ENCODE results near the gene CDH1. TPM values are rescaled to one million over a fixed set of nuclear protein-coding genes. Genes with fewer than 3 reads are reported as not detected.

CDH1 gene
- polyA plus RNA-seq, 3 donors, result 0.05 to 0.13 TPM; not detected in 1

DNA sequence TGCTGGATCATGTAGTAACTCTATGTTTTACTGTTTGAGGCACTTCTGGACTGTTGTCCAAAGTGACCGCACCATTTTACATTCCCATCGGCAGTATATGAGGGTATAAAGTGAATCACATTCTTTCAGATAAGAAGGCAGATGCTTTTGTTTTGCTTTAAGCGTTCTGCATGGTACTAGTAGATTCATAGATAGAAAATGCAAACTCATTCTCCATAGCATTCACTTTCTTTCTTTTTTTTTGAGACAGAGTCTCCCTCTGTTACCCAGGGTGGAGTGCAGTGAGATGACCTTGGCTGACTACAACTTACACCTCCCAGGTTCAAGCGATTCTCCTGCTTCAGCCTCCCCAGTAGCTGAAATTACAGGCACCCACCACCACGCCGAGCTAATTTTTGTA is 146.6 kb downstream of the CDH1 start:
- H2AFZ ChIP-seq (ENCODE audit: insufficient read depth, low read depth, low read length, poor library complexity, severe bottlenecking), result no peak overlapping the region
- Mint-ChIP-seq H3K4me1 (peaks cover 14% of the 10 kb centered on the region), H3K36me3 (peaks cover 43 to 48% of the 10 kb centered on the region in 2 donors)

DNA sequence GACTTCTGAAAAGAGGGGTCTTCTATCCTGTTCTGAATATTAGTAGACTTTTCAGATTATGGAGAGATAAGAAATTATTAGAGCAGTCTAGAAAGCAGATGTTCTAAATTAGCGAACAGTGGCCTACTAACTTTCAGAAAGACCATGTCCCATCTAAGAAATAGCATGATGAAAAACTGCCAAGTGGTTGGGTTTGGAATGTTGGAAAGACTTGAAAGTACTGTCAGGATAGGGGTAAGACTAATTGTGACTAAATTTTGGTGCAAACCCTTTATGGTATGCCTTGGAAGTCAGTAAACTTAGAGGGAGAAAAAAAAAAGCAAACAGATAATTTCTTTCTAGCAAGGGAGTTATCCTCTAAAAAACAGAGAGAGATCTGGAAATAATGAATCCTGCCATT is 147.3 kb downstream of the CDH1 start:
- no peak for DNase-seq
- no peaks in the 10 kb centered on the region for H3K27me3 ChIP-seq (ENCODE audit: control insufficient read depth in 2 of 2, insufficient read depth in 2 of 2, low read length in 2 of 2)
- H3K36me3 Mint-ChIP-seq, result peaks cover 42 to 47% of the 10 kb centered on the region in 2 donors
- no peaks in the 10 kb centered on the region for H3K9me3 ChIP-seq (replicated peaks in 1 of 2; ENCODE audit: control insufficient read depth in 1 of 2, insufficient read depth in 1 of 2, low read length in 2 of 2)
- H4K20me1 ChIP-seq (ENCODE audit: insufficient read depth, low read length), result no peaks in the 10 kb centered on the region
- no peak overlapping the region for H3K4me3 ChIP-seq (replicated peaks in 1 of 3; ENCODE audit: low read depth in 2 of 3, low read length in 3 of 3)
- H3K27ac Mint-ChIP-seq, result no peak overlapping the region
- no peak overlapping the region for H3K4me3 Mint-ChIP-seq
- TF ChIP-seq, protein P1, sequence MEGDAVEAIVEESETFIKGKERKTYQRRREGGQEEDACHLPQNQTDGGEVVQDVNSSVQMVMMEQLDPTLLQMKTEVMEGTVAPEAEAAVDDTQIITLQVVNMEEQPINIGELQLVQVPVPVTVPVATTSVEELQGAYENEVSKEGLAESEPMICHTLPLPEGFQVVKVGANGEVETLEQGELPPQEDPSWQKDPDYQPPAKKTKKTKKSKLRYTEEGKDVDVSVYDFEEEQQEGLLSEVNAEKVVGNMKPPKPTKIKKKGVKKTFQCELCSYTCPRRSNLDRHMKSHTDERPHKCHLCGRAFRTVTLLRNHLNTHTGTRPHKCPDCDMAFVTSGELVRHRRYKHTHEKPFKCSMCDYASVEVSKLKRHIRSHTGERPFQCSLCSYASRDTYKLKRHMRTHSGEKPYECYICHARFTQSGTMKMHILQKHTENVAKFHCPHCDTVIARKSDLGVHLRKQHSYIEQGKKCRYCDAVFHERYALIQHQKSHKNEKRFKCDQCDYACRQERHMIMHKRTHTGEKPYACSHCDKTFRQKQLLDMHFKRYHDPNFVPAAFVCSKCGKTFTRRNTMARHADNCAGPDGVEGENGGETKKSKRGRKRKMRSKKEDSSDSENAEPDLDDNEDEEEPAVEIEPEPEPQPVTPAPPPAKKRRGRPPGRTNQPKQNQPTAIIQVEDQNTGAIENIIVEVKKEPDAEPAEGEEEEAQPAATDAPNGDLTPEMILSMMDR (IDR thresholded peaks at IDR 0.05), result no peak
- no peaks in the 10 kb centered on the region for H3K27me3 Mint-ChIP-seq (ENCODE audit: low read depth in 3 of 3)
- no peak overlapping the region for H3K4me2 ChIP-seq (replicated peaks; ENCODE audit: extremely low read depth, low read length, poor library complexity, severe bottlenecking)
- WGBS (ENCODE audit: insufficient coverage), result no CpG with 5 or more reads among the region's 1 CpG
- H3K4me1 Mint-ChIP-seq, result peaks cover 19% of the 10 kb centered on the region
- no peak overlapping the region for H3K27ac ChIP-seq (ENCODE audit: low read depth in 1 of 2, low read length in 2 of 2)
- intact Hi-C loops (cut with micrococcal nuclease), result no loop called here
- peaks cover 5 to 6% of the 10 kb centered on the region in 2 donors for H3K4me1 ChIP-seq (ENCODE audit: control insufficient read depth in 1 of 2, insufficient read depth in 2 of 2, low read length in 2 of 2)
- H3K36me3 ChIP-seq (replicated peaks in 1 of 2; ENCODE audit: control insufficient read depth in 1 of 2, insufficient read depth in 2 of 2, low read length in 2 of 2), result peaks cover 27 to 43% of the 10 kb centered on the region in 2 donors
- H3K9ac ChIP-seq (ENCODE audit: insufficient read depth, low read length, poor library complexity, severe bottlenecking), result no peak overlapping the region
- H3K79me2 ChIP-seq (ENCODE audit: insufficient read depth, low read length), result no peaks in the 10 kb centered on the region
- no peaks in the 10 kb centered on the region for H3K9me3 Mint-ChIP-seq
- H2AFZ ChIP-seq (ENCODE audit: insufficient read depth, low read depth, low read length, poor library complexity, severe bottlenecking), result no peak overlapping the region

More for the DNA sequence above, 146.6 kb downstream of the CDH1 start:
- intact Hi-C loops (cut with micrococcal nuclease), result no loop called here
- Histone ChIP-seq H3K27ac (ENCODE audit: low read depth in 1 of 2, low read length in 2 of 2) (no peak overlapping the region), H3K9me3 (replicated peaks in 1 of 2; ENCODE audit: control insufficient read depth in 1 of 2, insufficient read depth in 1 of 2, low read length in 2 of 2) (no peaks in the 10 kb centered on the region), H3K4me1 (ENCODE audit: control insufficient read depth in 1 of 2, insufficient read depth in 2 of 2, low read length in 2 of 2) (no peaks in the 10 kb centered on the region), H3K36me3 (replicated peaks in 1 of 2; ENCODE audit: control insufficient read depth in 1 of 2, insufficient read depth in 2 of 2, low read length in 2 of 2) (peaks cover 31 to 44% of the 10 kb centered on the region in 2 donors), H3K79me2 (ENCODE audit: insufficient read depth, low read length) (no peaks in the 10 kb centered on the region), H3K4me2 (replicated peaks; ENCODE audit: extremely low read depth, low read length, poor library complexity, severe bottlenecking) (no peak overlapping the region), H3K9ac (ENCODE audit: insufficient read depth, low read length, poor library complexity, severe bottlenecking) (no peak overlapping the region), H3K27me3 (ENCODE audit: control insufficient read depth in 2 of 2, insufficient read depth in 2 of 2, low read length in 2 of 2) (no peaks in the 10 kb centered on the region), H3K4me3 (replicated peaks in 1 of 3; ENCODE audit: low read depth in 2 of 3, low read length in 3 of 3) (no peak overlapping the region), H4K20me1 (ENCODE audit: insufficient read depth, low read length) (no peaks in the 10 kb centered on the region)
- Mint-ChIP-seq H3K27me3 (ENCODE audit: low read depth in 3 of 3) (no peaks in the 10 kb centered on the region), H3K9me3 (no peaks in the 10 kb centered on the region), H3K27ac (peak overlapping the region in 1 of 7 donors; percentile 33), H3K4me3 (no peak overlapping the region)
- WGBS (ENCODE audit: insufficient coverage), result no CpG with 5 or more reads among the region's 6 CpGs
- TF ChIP-seq, protein P1 (IDR thresholded peaks at IDR 0.05), result no peak
- no peak for DNase-seq

Small RNA genes within 50 kb of the gene (small RNA-seq; reads per million reads assigned to genes)
- not detected for gene RNA5SP429 (ENCODE audit: insufficient read length, low read depth)

Other genes starting within 250 kb of the CDH1 start
- 1 to 10 TPM; 4.2 to 7.9 (median 6.3) TPM for gene ZFP90, start 198.0 kb upstream of the CDH1 start, polyA plus RNA-seq
- not detected for gene CDH3, start 92.0 kb upstream of the CDH1 start, polyA plus RNA-seq
- 1 to 10 TPM; 6.5 to 8.1 (median 7.3) TPM for gene TANGO6, start 106.2 kb downstream of the CDH1 start, polyA plus RNA-seq